Activated CD4-positive, alpha-beta memory T cell treated with anti-CD3 and anti-CD28 coated beads, Interleukin-2, amount 10 ng/mL, durations not matched to agents 7 days and 5 days (primary cell): ENCODE results near the gene NT5DC4. TPM values are rescaled to one million over a fixed set of nuclear protein-coding genes. Genes with fewer than 3 reads are reported as not detected.
A peak's percentile ranks its signal among the peaks of the same experiment; 100 is the strongest.
"Not testable (repeated sequence)": the region's sequence is repeated elsewhere in the genome, so short reads cannot be mapped to it uniquely, and the experiment has no call there.

Experiments used
- CTCF ChIA-PET: fragments of 350-600 bp; sonication (Branson Sonifier 250); formaldehyde crosslinking; loops from one replicate; lab custom pipeline; 2021; ENCODE audit warnings: antibody characterized with exemption, inconsistent platforms; lab: Charles Lee
- POLR2A ChIA-PET: fragments of 350-600 bp; sonication (Branson Sonifier 250); formaldehyde crosslinking; loops from one replicate; lab custom pipeline; 2021; ENCODE audit warnings: antibody characterized with exemption; lab: Charles Lee
- DNase-seq: peaks from one replicate; pipeline ENCODE4 v3.0.0-alpha.2; 2020
- H3K27ac Mint-ChIP-seq: one replicate; pipeline ENCODE4 v1.8.0; 2021; ENCODE audit warnings: mild to moderate bottlenecking, mixed read lengths
- H3K27me3 Mint-ChIP-seq: one replicate; pipeline ENCODE4 v1.8.0; 2021; ENCODE audit warnings: mixed read lengths
- H3K36me3 Mint-ChIP-seq: one replicate; pipeline ENCODE4 v1.8.0; 2021; ENCODE audit warnings: low read depth, mixed read lengths
- H3K4me1 Mint-ChIP-seq: one replicate; pipeline ENCODE4 v1.8.0; 2021; ENCODE audit warnings: mixed read lengths
- H3K4me3 Mint-ChIP-seq: one replicate; pipeline ENCODE4 v1.8.0; 2021; ENCODE audit warnings: mild to moderate bottlenecking, mixed read lengths
- H3K9me3 Mint-ChIP-seq: one replicate; pipeline ENCODE4 v1.8.0; 2021; ENCODE audit warnings: mixed read lengths
- total RNA-seq, 2 experiments: library from RNA; stranded (reverse); gene quantifications; one replicate each; pipeline ENCODE4 v1.2.3, GENCODE V29; 2021

The NT5DC4 gene
- total RNA-seq, 2 experiments from 2014 or later, result not detected

GRCh38 chr2:112703684-112704083 lies 17.1 kb upstream of the NT5DC4 start:
- CTCF ChIA-PET, result interaction anchor here (1.2 to 2.5 kb wide), 2 partner anchors 11 to 12 kb away, joined by 3 to 7 read pairs; no protein-coding TSS in a partner anchor
- POLR2A ChIA-PET, result interaction anchor here (1.5 to 6.6 kb wide), 2 partner anchors 12 to 58 kb away, joined by 5 to 50 read pairs; partner anchors contain the start of gene SLC20A1
- Mint-ChIP-seq H3K27me3 (peaks cover 3% of the 10 kb centered on the region), H3K36me3 (peaks cover 9% of the 10 kb centered on the region), H3K27ac (no peak overlapping the region), H3K4me1 (peaks cover 50% of the 10 kb centered on the region), H3K9me3 (peaks cover 3% of the 10 kb centered on the region), H3K4me3 (no peak overlapping the region)
- DNase-seq, result no peak

GRCh38 chr2:112705575-112705974 lies 15.2 kb upstream of the NT5DC4 start:
- H3K27ac Mint-ChIP-seq, result peak overlapping the region; percentile 82
- H3K4me1 Mint-ChIP-seq, result peaks cover 62% of the 10 kb centered on the region
- H3K27me3 Mint-ChIP-seq, result no peaks in the 10 kb centered on the region
- H3K9me3 Mint-ChIP-seq, result peaks cover 3% of the 10 kb centered on the region
- peak; percentile 15 for DNase-seq
- POLR2A ChIA-PET, result interaction anchor here (0.9 to 6.6 kb wide), 11 partner anchors 13 to 470 kb away, joined by 3 to 50 read pairs (median 8); partner anchors contain the start of gene SLC20A1
- peaks cover 9% of the 10 kb centered on the region for H3K36me3 Mint-ChIP-seq
- CTCF ChIA-PET, result interaction anchor here (1.3 to 5.4 kb wide), 5 partner anchors 14 to 80 kb away, joined by 6 to 70 read pairs (median 35); no protein-coding TSS in a partner anchor
- H3K4me3 Mint-ChIP-seq, result no peak overlapping the region

- peak overlapping the region; percentile 55 for H3K4me3 Mint-ChIP-seq
- peak; percentile 93 for DNase-seq
- peaks cover 64% of the 10 kb centered on the region for H3K4me1 Mint-ChIP-seq
- ChIA-PET POLR2A (interaction anchor here (0.8 to 6.6 kb wide), 16 partner anchors 14 to 470 kb away, joined by 3 to 50 read pairs (median 6); partner anchors contain the start of genes CKAP2L and SLC20A1), CTCF (interaction anchor here (1.3 to 5.4 kb wide), 7 partner anchors 15 to 106 kb away, joined by 4 to 70 read pairs (median 12); no protein-coding TSS in a partner anchor)
- peaks cover 3% of the 10 kb centered on the region for H3K27me3 Mint-ChIP-seq
- H3K9me3 Mint-ChIP-seq, result peaks cover 3% of the 10 kb centered on the region
- peak overlapping the region; percentile 82 for H3K27ac Mint-ChIP-seq
- H3K36me3 Mint-ChIP-seq, result peaks cover 9% of the 10 kb centered on the region
Measured at GRCh38 chr2:112706170-112706664, 14.6 kb upstream of the NT5DC4 start.

- H3K36me3 Mint-ChIP-seq, H3K27me3 Mint-ChIP-seq, H3K4me3 Mint-ChIP-seq, H3K9me3 Mint-ChIP-seq: not testable (repeated sequence)
- DNase-seq, result peak; percentile 14
- Mint-ChIP-seq H3K4me1 (peaks cover 64% of the 10 kb centered on the region), H3K27ac (peak overlapping the region; percentile 52)
- ChIA-PET POLR2A (interaction anchor here (0.8 to 6.6 kb wide), 13 partner anchors 15 to 226 kb away, joined by 3 to 50 read pairs (median 7); partner anchors contain the start of genes CKAP2L and SLC20A1), CTCF (interaction anchor here (1.3 to 5.4 kb wide), 8 partner anchors 16 to 107 kb away, joined by 3 to 70 read pairs (median 9); no protein-coding TSS in a partner anchor)
Measured at GRCh38 chr2:112706947-112707346, 13.9 kb upstream of the NT5DC4 start.

GRCh38 chr2:112708968-112709367 lies 11.9 kb upstream of the NT5DC4 start:
- Mint-ChIP-seq H3K36me3 (peaks cover 9% of the 10 kb centered on the region), H3K4me1 (peaks cover 69% of the 10 kb centered on the region), H3K27me3 (peaks cover 3% of the 10 kb centered on the region), H3K27ac (peak overlapping the region; percentile 37), H3K9me3 (peaks cover 3% of the 10 kb centered on the region), H3K4me3 (no peak overlapping the region)
- POLR2A ChIA-PET, result interaction anchor here (1.4 to 6.6 kb wide), 3 partner anchors 16 to 63 kb away, joined by 6 to 50 read pairs (median 21); partner anchors contain the start of gene SLC20A1
- DNase-seq, result no peak
- CTCF ChIA-PET, result interaction anchor here (0.6 to 5.4 kb wide), 6 partner anchors 16 to 109 kb away, joined by 3 to 70 read pairs (median 8); no protein-coding TSS in a partner anchor

- DNase-seq, result no peak
- peaks cover 67% of the 10 kb centered on the region for H3K4me1 Mint-ChIP-seq
- ChIA-PET POLR2A (interaction anchor here (1.4 kb wide), 1 partner anchor 17 kb away, joined by 6 read pairs; no protein-coding TSS in a partner anchor), CTCF (interaction anchor here (1.0 to 5.4 kb wide), 4 partner anchors 15 to 84 kb away, joined by 3 to 70 read pairs (median 19); no protein-coding TSS in a partner anchor)
- H3K36me3 Mint-ChIP-seq, result peaks cover 7% of the 10 kb centered on the region
- no peak overlapping the region for H3K4me3 Mint-ChIP-seq
- H3K9me3 Mint-ChIP-seq, result peaks cover under 1% of the 10 kb centered on the region
- H3K27me3 Mint-ChIP-seq, result peaks cover 3% of the 10 kb centered on the region
- H3K27ac Mint-ChIP-seq, result peak overlapping the region; percentile 45
Measured at GRCh38 chr2:112709703-112710102, 11.1 kb upstream of the NT5DC4 start.

- peaks cover 3% of the 10 kb centered on the region for H3K27me3 Mint-ChIP-seq
- no peaks in the 10 kb centered on the region for H3K9me3 Mint-ChIP-seq
- H3K4me3 Mint-ChIP-seq, result no peak overlapping the region
- ChIA-PET CTCF (interaction anchor here (2.2 kb wide), 1 partner anchor 16 kb away, joined by 12 read pairs; no protein-coding TSS in a partner anchor), POLR2A (no interaction called here)
- H3K27ac Mint-ChIP-seq, result no peak overlapping the region
- H3K36me3 Mint-ChIP-seq, result peaks cover 2% of the 10 kb centered on the region
- peaks cover 56% of the 10 kb centered on the region for H3K4me1 Mint-ChIP-seq
- DNase-seq, result no peak
Measured at GRCh38 chr2:112710956-112711750, 9.7 kb upstream of the NT5DC4 start.

- CTCF ChIA-PET, result interaction anchor here (0.6 to 2.2 kb wide), 2 partner anchors 14 to 79 kb away, joined by 4 to 12 read pairs; no protein-coding TSS in a partner anchor
- POLR2A ChIA-PET, result interaction anchor here (1.6 to 2.3 kb wide), 2 partner anchors 27 to 64 kb away, joined by 3 to 6 read pairs; no protein-coding TSS in a partner anchor
- H3K4me1 Mint-ChIP-seq, result peaks cover 43% of the 10 kb centered on the region
Measured at GRCh38 chr2:112712465-112712864, 8.4 kb upstream of the NT5DC4 start.

GRCh38 chr2:112712903-112713584 lies 7.8 kb upstream of the NT5DC4 start:
- POLR2A ChIA-PET, result interaction anchor here (1.6 to 2.3 kb wide), 2 partner anchors 28 to 65 kb away, joined by 3 to 6 read pairs; no protein-coding TSS in a partner anchor
- Mint-ChIP-seq H3K36me3 (no peaks in the 10 kb centered on the region), H3K4me3 (no peak overlapping the region), H3K27me3 (peaks cover 8% of the 10 kb centered on the region), H3K4me1 (peaks cover 37% of the 10 kb centered on the region), H3K9me3 (no peaks in the 10 kb centered on the region), H3K27ac (no peak overlapping the region)
- DNase-seq, result no peak
- CTCF ChIA-PET, result interaction anchor here (1.3 to 2.2 kb wide), 2 partner anchors 14 to 112 kb away, joined by 3 to 12 read pairs; no protein-coding TSS in a partner anchor

More at GRCh38 chr2:112712465-112712864, 8.4 kb upstream of the NT5DC4 start:
- Mint-ChIP-seq H3K27ac (no peak overlapping the region), H3K27me3 (peaks cover 5% of the 10 kb centered on the region), H3K9me3 (no peaks in the 10 kb centered on the region), H3K4me3 (no peak overlapping the region), H3K36me3 (no peaks in the 10 kb centered on the region)
- DNase-seq, result no peak

- peaks cover 8% of the 10 kb centered on the region for H3K27me3 Mint-ChIP-seq
- no peaks in the 10 kb centered on the region for H3K36me3 Mint-ChIP-seq
- no peak overlapping the region for H3K27ac Mint-ChIP-seq
- ChIA-PET POLR2A (interaction anchor here (1.6 to 2.3 kb wide), 2 partner anchors 28 to 65 kb away, joined by 3 to 6 read pairs; no protein-coding TSS in a partner anchor), CTCF (interaction anchor here (1.3 kb wide), 1 partner anchor 113 kb away, joined by 3 read pairs; no protein-coding TSS in a partner anchor)
- peaks cover 32% of the 10 kb centered on the region for H3K4me1 Mint-ChIP-seq
- no peaks in the 10 kb centered on the region for H3K9me3 Mint-ChIP-seq
- DNase-seq, result no peak
- H3K4me3 Mint-ChIP-seq, result no peak overlapping the region
Measured at GRCh38 chr2:112713585-112713925, 7.3 kb upstream of the NT5DC4 start.

- Mint-ChIP-seq H3K4me3 (no peak overlapping the region), H3K27me3 (peaks cover 12% of the 10 kb centered on the region), H3K27ac (no peak overlapping the region), H3K9me3 (no peaks in the 10 kb centered on the region), H3K4me1 (peaks cover 28% of the 10 kb centered on the region), H3K36me3 (no peaks in the 10 kb centered on the region)
- ChIA-PET CTCF (interaction anchor here (1.3 kb wide), 1 partner anchor 113 kb away, joined by 3 read pairs; no protein-coding TSS in a partner anchor), POLR2A (interaction anchor here (1.6 to 2.3 kb wide), 2 partner anchors 29 to 66 kb away, joined by 3 to 6 read pairs; no protein-coding TSS in a partner anchor)
- DNase-seq, result no peak
Measured at GRCh38 chr2:112713926-112714325, 6.9 kb upstream of the NT5DC4 start.
